Body of pancreas (tissue), 4 donors: ENCODE data around the gene NCR3LG1. TPM values are rescaled to one million over a fixed set of nuclear protein-coding genes. Genes with fewer than 3 reads are reported as not detected.

ENCODE experiments used
- ATAC-seq: fragments of 150-250 bp; one replicate; pipeline ENCODE4 v1.9.1; 2016
- DNase-seq, 4 donors: peaks; one replicate each; pipeline ENCODE4 v3.0.0-alpha.2; 2019
- H3K27ac ChIP-seq, 4 donors: fragments of 200-600 bp; sonication (generic); 1 replicate in 3 of 4; 2 replicates in 1 of 4; pipeline versions ENCODE4 v1.5.1 to v1.6.1; 2016 to 2019; ENCODE audit warnings: mild to moderate bottlenecking in 1 of 4, mixed read lengths in 1 of 4, moderate library complexity in 1 of 4
- H3K27me3 ChIP-seq, 2 donors: fragments of 200-600 bp; sonication (generic); one replicate each; pipeline ENCODE4 v1.6.0; 2016; ENCODE audit warnings: mild to moderate bottlenecking in 1 of 2
- H3K36me3 ChIP-seq, 2 donors: fragments of 200-600 bp; sonication (generic); replicated peaks in 1 of 2; 2 replicates each; pipeline ENCODE4 v1.5.1; 2016; ENCODE audit warnings: low read depth in 2 of 2; ENCODE audit not compliant: insufficient read depth in 1 of 2
- H3K4me1 ChIP-seq: fragments of 200-600 bp; sonication (generic); one replicate; pipeline ENCODE4 v1.6.0; 2016
- H3K4me3 ChIP-seq, 2 donors: fragments of 200-600 bp; sonication (generic); 1 replicate in 1 of 2; 2 replicates in 1 of 2; pipeline ENCODE4 v1.5.1; 2016 to 2019
- H3K9me3 ChIP-seq, 3 donors: fragments of 200-600 bp; sonication (generic); 1 replicate in 2 of 3; 2 replicates in 1 of 3; pipeline ENCODE4 v1.5.1; 2016
- CTCF ChIP-seq, 7 experiments: fragments of 450-650 bp in 4 of 7; fragments of 200-600 bp in 3 of 7; sonication (generic) in 3 of 7; IDR thresholded peaks; one replicate each; pipeline ENCODE4 v1.5.1; 2016 to 2019; ENCODE audit warnings: antibody characterized with exemption in 7 of 7
- POLR2A ChIP-seq, 3 donors: fragments of 450-650 bp; IDR thresholded peaks; one replicate each; pipeline ENCODE4 v1.6.1; 2016; ENCODE audit warnings: antibody characterized with exemption in 3 of 3, mild to moderate bottlenecking in 2 of 3
- WGBS, 2 donors: methylation state at CpG; one replicate each; pipeline ENCODE4 v1.1.5; 2017; 5-methylcytosine and 5-hydroxymethylcytosine counted together
- intact Hi-C: fragments of 100-400 bp; cut with DNase I; formaldehyde crosslinking; loops from one replicate; pipeline ENCODE4 v1.15.1; 2023
- total RNA-seq, 2 donors: library from RNA; depleted of rRNA; stranded (reverse); fragments of >200 nt; gene quantifications; one replicate each; pipeline ENCODE4 v1.1.0, GENCODE V29; 2016

The NCR3LG1 gene
- total RNA-seq, 2 donors from 2014 or later: under 0.01 to 2.6 TPM

GRCh38 chr11:17393472-17393871 is 41.9 kb downstream of the NCR3LG1 start:
- Histone ChIP-seq H3K27ac (no peak overlapping the region), H3K27me3 (no peaks in the 10 kb centered on the region), H3K4me3 (no peak overlapping the region), H3K9me3 (no peaks in the 10 kb centered on the region), H3K36me3 (no peaks in the 10 kb centered on the region), H3K4me1 (peaks cover 11% of the 10 kb centered on the region)
- no peak for TF ChIP-seq CTCF (IDR thresholded peaks at IDR 0.05)
- TF ChIP-seq POLR2A (IDR thresholded peaks at IDR 0.05): no peak
- no peak for DNase-seq
- intact Hi-C loops: no loop called here
- 82% methylated on average over 6 of the region's 6 CpGs; no CpG with 5 or more reads in 1 of the 2 donors for WGBS, 2 donors
- ATAC-seq: no peak

- Histone ChIP-seq H3K4me3 (no peak overlapping the region), H3K27ac (no peak overlapping the region), H3K4me1 (peaks cover 4% of the 10 kb centered on the region), H3K27me3 (no peaks in the 10 kb centered on the region), H3K9me3 (no peaks in the 10 kb centered on the region), H3K36me3 (no peaks in the 10 kb centered on the region)
- DNase-seq (no peak), ATAC-seq (no peak)
- intact Hi-C loops: no loop called here
- TF ChIP-seq POLR2A (IDR thresholded peaks at IDR 0.05) (no peak), CTCF (IDR thresholded peaks at IDR 0.05) (no peak)
- WGBS, 2 donors: 84 to 90% methylated on average over 5 to 10 of the region's 10 CpGs
Measured at GRCh38 chr11:17394743-17395390, 43.3 kb downstream of the NCR3LG1 start.

- Histone ChIP-seq H3K36me3 (no peaks in the 10 kb centered on the region), H3K4me3 (no peak overlapping the region), H3K9me3 (no peaks in the 10 kb centered on the region), H3K27me3 (no peaks in the 10 kb centered on the region), H3K27ac (no peak overlapping the region), H3K4me1 (no peaks in the 10 kb centered on the region)
- intact Hi-C loops: no loop called here
- ATAC-seq (no peak), DNase-seq (no peak)
- WGBS, 2 donors: 81 to 88% methylated on average over 14 to 20 of the region's 20 CpGs
- no peak for TF ChIP-seq CTCF (IDR thresholded peaks at IDR 0.05)
- TF ChIP-seq POLR2A (IDR thresholded peaks at IDR 0.05): no peak
Measured at GRCh38 chr11:17395554-17395961, 44.0 kb downstream of the NCR3LG1 start.

GRCh38 chr11:17395978-17396377 is 44.4 kb downstream of the NCR3LG1 start:
- Histone ChIP-seq H3K9me3 (no peaks in the 10 kb centered on the region), H3K27me3 (no peaks in the 10 kb centered on the region), H3K36me3 (no peaks in the 10 kb centered on the region), H3K4me1 (no peaks in the 10 kb centered on the region), H3K4me3 (no peak overlapping the region), H3K27ac (no peak overlapping the region)
- TF ChIP-seq POLR2A (IDR thresholded peaks at IDR 0.05) (no peak), CTCF (IDR thresholded peaks at IDR 0.05) (no peak)
- intact Hi-C loops: no loop called here
- ATAC-seq (no peak), DNase-seq (no peak)
- 87 to 92% methylated on average over 6 of the region's 6 CpGs for WGBS, 2 donors
